Panc1 (cell line): ENCODE measurements around the gene DGAT2. TPM values are rescaled to one million over a fixed set of nuclear protein-coding genes. Genes with fewer than 3 reads are reported as not detected.

Experiments
- ATAC-seq: fragments of 200-7000 bp; cut with Tn5 transposase; 2 replicates; pipeline ENCODE4 v1.9.1; 2020; ENCODE audit warnings: mild to moderate bottlenecking, moderate library complexity
- BruUV-seq: library from RNA; stranded (reverse); fragments of 400-500 nt; replicated peaks from 2 replicates; lab custom pipeline; 2021; lab: Mats Ljungman, UMichigan
- CTCF ChIA-PET: fragments of 300-600 bp; sonication (Branson Sonifier 250); formaldehyde crosslinking; loops from one replicate; lab custom pipeline; 2022; ENCODE audit warnings: antibody characterized with exemption; lab: Charles Lee
- POLR2A ChIA-PET: fragments of 300-600 bp; sonication (Branson Sonifier 250); formaldehyde crosslinking; loops from one replicate; lab custom pipeline; 2022; ENCODE audit warnings: antibody characterized with exemption; lab: Charles Lee
- DNase-seq: peaks from one replicate; pipeline ENCODE4 v3.0.0-alpha.2; 2010; ENCODE audit warnings: low read depth, low spot score
- H3K27ac ChIP-seq: 2 replicates; pipeline ENCODE4 v1.5.1; 2011; ENCODE audit warnings: mild to moderate bottlenecking, low read length, inconsistent platforms
- H3K27me3 ChIP-seq: fragments of 200-500 bp; sonication (Bioruptor generic); 2 replicates; pipeline ENCODE4 v1.6.0; 2014; ENCODE audit warnings: low read length, inconsistent platforms; ENCODE audit not compliant: control insufficient read depth, insufficient read depth
- H3K36me3 ChIP-seq: fragments of 200-500 bp; sonication (Bioruptor generic); 2 replicates; pipeline ENCODE4 v1.5.1; 2014; ENCODE audit warnings: inconsistent platforms, mild to moderate bottlenecking, low read length, moderate library complexity; ENCODE audit not compliant: control insufficient read depth, insufficient read depth
- H3K4me1 ChIP-seq: 2 replicates; pipeline ENCODE4 v1.5.1; 2011; ENCODE audit warnings: inconsistent platforms, mild to moderate bottlenecking, low read length, moderate library complexity; ENCODE audit not compliant: control insufficient read depth, insufficient read depth
- H3K4me3 ChIP-seq, 2 experiments: 2 replicates each; pipeline ENCODE4 v1.5.1; 2011 to 2012; ENCODE audit warnings: low read depth in 2 of 2, low read length in 2 of 2, mild to moderate bottlenecking in 2 of 2, inconsistent platforms in 1 of 2, moderate library complexity in 1 of 2
- H3K9me3 ChIP-seq: fragments of 200-500 bp; sonication (Bioruptor generic); 2 replicates; pipeline ENCODE4 v1.5.1; 2014; ENCODE audit warnings: low read depth, mild to moderate bottlenecking, inconsistent platforms, low read length, moderate library complexity; ENCODE audit not compliant: control insufficient read depth, insufficient read depth
- POLR2AphosphoS5 ChIP-seq: IDR thresholded peaks from 2 replicates; pipeline ENCODE4 v1.6.1; 2012; ENCODE audit warnings: mild to moderate bottlenecking, low read depth, low read length, moderate library complexity
- SIN3A ChIP-seq: IDR thresholded peaks from 2 replicates; pipeline ENCODE4 v1.6.1; 2012; ENCODE audit warnings: low read depth, mild to moderate bottlenecking, low read length, moderate library complexity, borderline replicate concordance; ENCODE audit not compliant: insufficient read depth
- TCF7L2 ChIP-seq: IDR thresholded peaks from 2 replicates; pipeline ENCODE4 v1.6.1; 2011; ENCODE audit warnings: mild to moderate bottlenecking, low read depth, low read length, inconsistent platforms
- in situ Hi-C: cut with HindIII; loops from 2 replicates; pipeline ENCODE4 v1.10.0; 2016; ENCODE audit warnings: low sequenced_read_pairs, low pct_unique_long_range_greater_than_20kb
- intact Hi-C: fragments of 100-400 bp; cut with micrococcal nuclease; formaldehyde crosslinking; loops from one replicate; pipeline ENCODE4 v1.10.0; 2022; ENCODE audit not compliant: unreplicated experiment
- total RNA-seq: library from RNA; stranded (reverse); gene quantifications from one replicate; pipeline ENCODE4 v1.2.1, GENCODE V29; 2021; ENCODE audit not compliant: unreplicated experiment
- TF ChIP-seq, protein P1 (sequence below), 2 experiments: IDR thresholded peaks; 2 replicates each; pipeline ENCODE4 v1.6.1; 2011 to 2012; ENCODE audit warnings: low read depth in 2 of 2, control low read depth in 1 of 2, low read length in 1 of 2, mild to moderate bottlenecking in 1 of 2, moderate library complexity in 1 of 2; ENCODE audit not compliant: insufficient read depth in 1 of 2
- TF ChIP-seq, protein P2 (sequence below): fragments of 450-650 bp; IDR thresholded peaks from 2 replicates; pipeline ENCODE4 v1.5.1; 2017; ENCODE audit warnings: mild to moderate bottlenecking

Gene DGAT2
- total RNA-seq, 1 experiment from 2014 or later, result 19.2 TPM

DNA sequence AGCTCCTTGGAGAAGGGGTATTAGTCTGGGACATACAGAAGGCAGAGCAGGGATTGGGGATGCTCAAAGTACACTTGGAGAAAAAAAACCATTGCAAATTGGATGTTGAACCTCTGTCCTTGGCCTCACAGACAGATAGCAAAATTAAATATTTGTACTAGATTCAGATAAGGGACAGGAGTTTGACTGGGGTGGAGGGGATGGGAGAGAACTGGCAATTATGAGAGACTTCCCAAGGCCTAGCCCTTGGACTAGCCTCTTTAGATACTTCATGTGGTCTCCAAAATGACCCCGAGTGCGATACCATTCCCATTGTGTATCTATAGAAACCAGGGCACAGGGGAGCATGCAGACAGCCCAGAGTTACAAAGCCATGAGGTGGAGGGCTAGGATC lies 15.5 kb downstream of the DGAT2 start:
- ATAC-seq (no peak), DNase-seq (no peak)
- no peaks in the 10 kb centered on the region for H3K9me3 ChIP-seq
- H3K4me3 ChIP-seq, result no peak overlapping the region
- no peaks in the 10 kb centered on the region for H3K36me3 ChIP-seq
- in situ Hi-C loops (no loop called here), intact Hi-C loops (no loop called here)
- CTCF ChIA-PET, result no interaction called here
- H3K4me1 ChIP-seq, result no peaks in the 10 kb centered on the region
- POLR2A ChIA-PET, result no interaction called here
- no TSS peak for BruUV-seq
- no peak overlapping the region for H3K27ac ChIP-seq
- H3K27me3 ChIP-seq, result no peaks in the 10 kb centered on the region
- TF ChIP-seq, protein P1, sequence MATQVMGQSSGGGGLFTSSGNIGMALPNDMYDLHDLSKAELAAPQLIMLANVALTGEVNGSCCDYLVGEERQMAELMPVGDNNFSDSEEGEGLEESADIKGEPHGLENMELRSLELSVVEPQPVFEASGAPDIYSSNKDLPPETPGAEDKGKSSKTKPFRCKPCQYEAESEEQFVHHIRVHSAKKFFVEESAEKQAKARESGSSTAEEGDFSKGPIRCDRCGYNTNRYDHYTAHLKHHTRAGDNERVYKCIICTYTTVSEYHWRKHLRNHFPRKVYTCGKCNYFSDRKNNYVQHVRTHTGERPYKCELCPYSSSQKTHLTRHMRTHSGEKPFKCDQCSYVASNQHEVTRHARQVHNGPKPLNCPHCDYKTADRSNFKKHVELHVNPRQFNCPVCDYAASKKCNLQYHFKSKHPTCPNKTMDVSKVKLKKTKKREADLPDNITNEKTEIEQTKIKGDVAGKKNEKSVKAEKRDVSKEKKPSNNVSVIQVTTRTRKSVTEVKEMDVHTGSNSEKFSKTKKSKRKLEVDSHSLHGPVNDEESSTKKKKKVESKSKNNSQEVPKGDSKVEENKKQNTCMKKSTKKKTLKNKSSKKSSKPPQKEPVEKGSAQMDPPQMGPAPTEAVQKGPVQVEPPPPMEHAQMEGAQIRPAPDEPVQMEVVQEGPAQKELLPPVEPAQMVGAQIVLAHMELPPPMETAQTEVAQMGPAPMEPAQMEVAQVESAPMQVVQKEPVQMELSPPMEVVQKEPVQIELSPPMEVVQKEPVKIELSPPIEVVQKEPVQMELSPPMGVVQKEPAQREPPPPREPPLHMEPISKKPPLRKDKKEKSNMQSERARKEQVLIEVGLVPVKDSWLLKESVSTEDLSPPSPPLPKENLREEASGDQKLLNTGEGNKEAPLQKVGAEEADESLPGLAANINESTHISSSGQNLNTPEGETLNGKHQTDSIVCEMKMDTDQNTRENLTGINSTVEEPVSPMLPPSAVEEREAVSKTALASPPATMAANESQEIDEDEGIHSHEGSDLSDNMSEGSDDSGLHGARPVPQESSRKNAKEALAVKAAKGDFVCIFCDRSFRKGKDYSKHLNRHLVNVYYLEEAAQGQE (IDR thresholded peaks at IDR 0.05; ENCODE audit: insufficient read depth in 1 of 2, low read depth in 2 of 2, low read length in 1 of 2), result no peak
- TF ChIP-seq TCF7L2 (no peak), POLR2AphosphoS5 (no peak), SIN3A (no peak)
- TF ChIP-seq, protein P2, sequence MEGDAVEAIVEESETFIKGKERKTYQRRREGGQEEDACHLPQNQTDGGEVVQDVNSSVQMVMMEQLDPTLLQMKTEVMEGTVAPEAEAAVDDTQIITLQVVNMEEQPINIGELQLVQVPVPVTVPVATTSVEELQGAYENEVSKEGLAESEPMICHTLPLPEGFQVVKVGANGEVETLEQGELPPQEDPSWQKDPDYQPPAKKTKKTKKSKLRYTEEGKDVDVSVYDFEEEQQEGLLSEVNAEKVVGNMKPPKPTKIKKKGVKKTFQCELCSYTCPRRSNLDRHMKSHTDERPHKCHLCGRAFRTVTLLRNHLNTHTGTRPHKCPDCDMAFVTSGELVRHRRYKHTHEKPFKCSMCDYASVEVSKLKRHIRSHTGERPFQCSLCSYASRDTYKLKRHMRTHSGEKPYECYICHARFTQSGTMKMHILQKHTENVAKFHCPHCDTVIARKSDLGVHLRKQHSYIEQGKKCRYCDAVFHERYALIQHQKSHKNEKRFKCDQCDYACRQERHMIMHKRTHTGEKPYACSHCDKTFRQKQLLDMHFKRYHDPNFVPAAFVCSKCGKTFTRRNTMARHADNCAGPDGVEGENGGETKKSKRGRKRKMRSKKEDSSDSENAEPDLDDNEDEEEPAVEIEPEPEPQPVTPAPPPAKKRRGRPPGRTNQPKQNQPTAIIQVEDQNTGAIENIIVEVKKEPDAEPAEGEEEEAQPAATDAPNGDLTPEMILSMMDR, result no peak

DNA sequence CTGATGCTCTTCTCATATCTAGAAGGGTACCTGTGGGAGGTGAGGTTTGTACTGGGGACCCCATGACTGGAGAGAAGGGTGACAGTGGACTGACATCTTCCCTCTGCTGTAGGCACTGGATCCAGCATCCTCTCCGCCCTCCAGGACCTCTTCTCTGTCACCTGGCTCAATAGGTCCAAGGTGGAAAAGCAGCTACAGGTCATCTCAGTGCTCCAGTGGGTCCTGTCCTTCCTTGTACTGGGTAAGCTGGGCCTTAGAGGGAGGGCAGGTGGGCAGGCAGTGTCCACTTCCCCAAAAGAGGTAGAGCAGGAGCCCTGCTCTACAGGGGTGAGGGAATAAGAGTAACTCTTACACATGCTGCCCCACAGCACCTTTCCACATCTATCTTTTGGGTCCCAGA lies 15.9 kb downstream of the DGAT2 start:
- H3K9me3 ChIP-seq, result no peaks in the 10 kb centered on the region
- DNase-seq (no peak), ATAC-seq (no peak)
- no peaks in the 10 kb centered on the region for H3K4me1 ChIP-seq
- POLR2A ChIA-PET, result no interaction called here
- BruUV-seq, result no TSS peak
- no peaks in the 10 kb centered on the region for H3K27me3 ChIP-seq
- intact Hi-C loops (no loop called here), in situ Hi-C loops (no loop called here)
- no peak overlapping the region for H3K27ac ChIP-seq
- TF ChIP-seq TCF7L2 (no peak), SIN3A (no peak), POLR2AphosphoS5 (no peak)
- TF ChIP-seq, protein P1 (IDR thresholded peaks at IDR 0.05; ENCODE audit: insufficient read depth in 1 of 2, low read depth in 2 of 2, low read length in 1 of 2), result no peak
- TF ChIP-seq, protein P2, result no peak
- no peaks in the 10 kb centered on the region for H3K36me3 ChIP-seq
- no peak overlapping the region for H3K4me3 ChIP-seq
- CTCF ChIA-PET, result no interaction called here
